GM20431 (cell line): ENCODE measurements around the gene VOPP1.

Source experiments
- in situ Hi-C: fragments of 300-500 bp; cut with MseI, MboI; formaldehyde crosslinking; loops from one replicate; pipeline ENCODE4 v1.15.0; 2020; ENCODE audit warnings: low sequenced_read_pairs; ENCODE audit not compliant: unreplicated experiment

VOPP1 gene

DNA sequence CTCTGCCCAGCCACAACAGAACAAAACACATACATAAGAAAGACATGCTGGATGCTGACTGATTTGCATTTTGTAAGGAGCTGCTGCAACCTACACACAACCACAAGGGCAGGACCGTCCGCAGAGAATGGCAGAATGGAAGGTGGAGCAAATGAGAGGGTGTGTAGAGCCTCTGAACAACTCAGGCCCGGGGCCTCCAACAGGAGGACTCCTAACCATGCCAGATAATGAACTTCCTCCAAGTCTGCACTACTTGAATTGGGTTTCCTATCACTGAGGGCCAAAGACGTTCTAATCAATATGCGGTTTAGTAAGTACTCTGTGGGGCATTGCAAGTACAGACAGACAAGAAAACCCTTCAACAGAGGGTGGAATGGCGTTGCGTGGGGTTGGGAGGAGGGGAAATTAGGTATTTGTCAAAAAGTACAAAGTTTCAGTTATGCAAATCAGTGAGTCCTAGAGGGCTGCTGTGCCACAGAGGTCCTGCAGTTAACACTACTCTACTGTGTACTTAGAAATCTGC, 14.6 kb downstream of the VOPP1 start:
- in situ Hi-C loops = no loop called here

DNA sequence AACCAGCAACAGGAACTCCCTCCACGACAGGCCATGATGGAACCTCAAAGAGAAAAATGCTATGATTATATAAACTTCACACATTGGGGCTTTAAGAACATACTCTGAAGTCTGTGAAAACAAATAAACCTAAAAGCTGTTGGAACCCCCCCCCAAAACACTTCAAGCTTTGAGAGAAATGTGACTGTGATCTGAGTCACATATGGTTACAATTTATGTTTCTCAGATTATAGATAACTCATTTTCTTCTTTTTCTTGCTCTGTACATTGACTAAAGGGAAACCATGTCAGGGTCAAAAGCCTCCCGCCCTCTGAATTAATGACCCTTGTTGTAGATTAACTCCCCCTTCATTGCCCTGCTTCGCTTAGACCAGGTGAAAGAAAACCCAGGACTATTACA, 15.8 kb downstream of the VOPP1 start:
- in situ Hi-C loops = no loop called here

DNA sequence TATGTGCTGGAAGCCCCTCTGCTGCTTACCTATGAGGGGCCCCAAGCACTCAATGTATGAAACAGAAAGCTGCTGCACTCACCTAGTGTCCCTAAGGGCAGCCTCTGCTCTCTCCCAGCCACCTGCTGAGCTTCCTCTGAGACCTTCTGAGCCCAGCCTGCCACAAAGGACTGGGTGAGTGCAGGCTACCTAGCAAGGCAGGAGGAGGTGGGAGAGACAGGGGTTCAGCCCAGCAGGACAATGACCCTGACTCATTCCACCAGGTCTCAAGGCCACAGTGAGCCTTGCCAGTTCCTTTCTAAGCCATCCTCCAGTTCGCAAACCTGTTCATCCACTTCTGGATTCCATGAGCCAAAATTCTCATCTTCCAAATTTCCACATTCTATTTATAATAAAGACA, 16.3 kb downstream of the VOPP1 start:
- in situ Hi-C loops = no loop called here

DNA sequence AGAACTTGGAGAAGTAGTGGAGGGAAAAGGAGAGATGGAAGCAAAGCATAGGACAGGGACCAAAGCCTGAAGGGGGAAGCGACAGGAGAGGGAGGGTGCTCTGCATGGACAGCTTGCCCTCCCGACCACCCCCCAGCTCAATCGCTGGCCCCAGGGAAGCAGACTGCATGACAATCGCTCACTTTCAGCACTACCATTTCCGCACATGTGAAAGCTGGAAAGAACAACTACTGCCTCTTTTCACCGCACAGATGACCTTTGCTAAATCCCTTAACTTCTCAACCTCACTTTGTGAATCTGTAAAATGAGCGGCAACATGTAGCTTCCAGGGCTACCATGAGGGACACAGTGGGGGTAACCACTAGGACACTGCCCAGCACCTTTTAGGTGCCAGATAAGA, 17.1 kb downstream of the VOPP1 start:
- in situ Hi-C loops = no loop called here

DNA sequence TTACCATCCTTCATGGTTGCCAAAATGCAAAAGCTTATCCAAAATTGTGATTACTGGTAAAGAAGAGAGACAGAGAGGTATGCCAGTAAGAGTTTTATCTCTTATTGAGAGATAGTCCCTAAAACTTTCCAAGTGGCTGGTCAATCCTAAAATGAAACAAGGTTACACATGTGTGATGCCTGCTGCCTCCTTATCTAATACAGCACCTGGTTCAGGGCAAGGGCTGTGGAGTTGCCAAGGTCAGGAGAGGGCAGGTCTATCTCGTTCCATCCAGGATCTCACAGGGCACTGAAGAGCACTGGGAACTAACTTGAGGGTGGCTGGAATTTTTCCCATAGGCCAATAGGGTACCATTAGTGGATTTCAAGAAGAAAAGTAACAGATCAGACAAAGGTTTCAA, 18.3 kb downstream of the VOPP1 start:
- in situ Hi-C loops = no loop called here

DNA sequence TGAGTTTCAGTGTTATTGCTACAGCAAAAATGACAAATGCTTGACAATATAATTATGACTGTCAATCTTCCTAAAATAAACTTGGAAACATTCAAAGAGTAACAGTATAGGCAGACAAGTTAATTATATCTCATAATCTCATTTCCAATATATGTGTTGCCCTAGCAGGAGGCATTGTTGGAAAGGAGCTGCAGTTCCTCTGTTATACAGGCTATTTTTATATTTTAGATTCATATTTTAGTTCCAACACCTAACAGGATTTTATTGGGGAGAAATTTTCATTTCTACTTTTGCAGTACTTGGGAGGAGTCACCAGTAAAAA, 19.3 kb downstream of the VOPP1 start:
- in situ Hi-C loops = no loop called here

DNA sequence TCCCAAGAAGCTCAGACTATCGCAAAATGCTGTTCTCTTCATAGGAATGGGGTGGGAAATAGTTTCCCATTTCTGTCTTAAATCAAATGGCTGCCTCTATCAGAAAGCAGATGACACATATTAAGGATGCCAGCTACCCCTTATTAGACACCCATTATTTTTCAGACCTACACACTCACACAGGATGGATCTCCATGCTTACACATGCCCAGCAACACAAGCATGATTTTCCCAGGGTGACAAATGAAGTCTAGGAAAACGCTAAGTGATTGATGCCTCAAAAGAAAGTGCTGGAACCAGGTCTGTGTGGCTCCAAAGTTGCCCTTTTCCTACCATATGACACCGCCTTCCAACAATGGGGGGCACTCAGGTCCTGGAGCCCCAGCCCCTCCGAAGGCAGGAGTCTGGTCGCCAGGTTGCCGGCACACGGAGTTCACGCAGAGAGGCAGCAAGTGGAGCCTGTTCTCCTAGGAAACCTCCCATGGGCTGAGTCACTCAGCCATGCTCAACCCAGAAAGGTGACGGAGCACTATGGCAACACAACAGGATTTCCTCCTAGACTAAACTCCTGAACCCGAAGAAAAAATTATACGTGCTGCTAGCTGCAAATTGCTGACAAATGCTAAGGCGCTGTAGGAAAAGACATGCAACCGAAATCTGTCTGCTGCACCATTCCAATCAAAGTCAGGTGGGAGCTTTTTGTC, 19.8 kb downstream of the VOPP1 start:
- in situ Hi-C loops = no loop called here

DNA sequence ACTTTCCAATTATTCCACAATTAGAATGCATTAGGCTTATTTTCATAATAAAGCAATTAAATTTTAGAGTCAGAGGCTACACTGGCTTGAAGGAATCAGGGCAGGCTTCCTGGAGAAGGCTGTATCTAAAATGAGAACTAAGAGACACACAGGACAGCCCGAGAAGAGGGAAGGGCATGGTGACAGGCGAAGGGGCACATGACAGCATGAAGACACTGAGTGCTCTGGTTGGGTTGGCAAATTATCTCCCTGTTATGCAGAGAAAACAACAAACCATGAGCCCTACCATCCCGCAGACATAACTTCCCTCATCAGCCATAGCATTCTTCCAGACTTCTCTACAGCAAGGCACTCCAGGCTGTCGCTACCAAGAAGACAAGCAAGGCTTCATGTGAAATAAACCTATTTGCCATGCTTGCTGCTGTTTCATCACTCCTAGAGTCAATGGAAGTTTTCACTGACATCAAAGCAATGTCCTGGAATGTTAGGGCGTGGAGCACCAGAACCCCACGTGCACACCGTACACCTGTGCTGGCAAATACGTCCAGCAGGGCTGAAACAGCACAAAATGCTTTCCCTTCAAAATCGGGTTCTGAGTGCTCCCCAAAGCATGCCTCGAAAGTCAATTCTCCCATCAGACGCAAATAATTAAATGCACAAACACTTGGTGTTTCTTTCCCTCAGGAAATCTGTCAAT, 21.3 kb downstream of the VOPP1 start:
- in situ Hi-C loops = no loop called here

DNA sequence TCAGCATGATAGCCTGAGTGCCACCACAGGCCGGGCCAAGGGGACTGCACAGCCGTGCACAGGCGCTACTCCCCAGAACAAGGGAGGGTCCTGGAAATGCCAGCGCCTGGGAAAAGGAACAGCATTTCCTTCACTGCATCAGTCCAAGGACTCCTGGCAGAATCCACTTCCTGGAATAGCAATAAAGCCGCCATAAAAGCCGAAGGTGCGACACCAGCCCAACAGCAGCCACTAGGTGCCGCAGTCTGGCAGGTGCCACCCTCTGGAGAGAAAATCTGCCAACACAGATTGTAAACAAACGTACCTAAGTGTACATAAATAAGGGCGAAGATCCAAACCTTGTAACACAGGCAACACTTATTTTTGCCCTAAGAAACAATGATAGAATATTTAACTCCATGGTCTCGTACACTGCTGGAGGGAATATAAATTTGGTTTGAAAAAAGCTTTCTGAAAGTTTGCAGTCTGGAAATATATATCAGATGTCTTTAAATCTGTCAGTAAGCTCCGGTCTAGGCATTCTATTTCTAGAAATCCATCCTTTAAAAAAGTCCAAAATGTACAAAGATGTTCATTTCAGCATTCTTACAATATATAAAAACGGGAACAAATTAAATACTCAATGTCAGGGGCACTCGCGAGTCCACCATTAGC, 22.2 kb downstream of the VOPP1 start:
- in situ Hi-C loops = no loop called here

DNA sequence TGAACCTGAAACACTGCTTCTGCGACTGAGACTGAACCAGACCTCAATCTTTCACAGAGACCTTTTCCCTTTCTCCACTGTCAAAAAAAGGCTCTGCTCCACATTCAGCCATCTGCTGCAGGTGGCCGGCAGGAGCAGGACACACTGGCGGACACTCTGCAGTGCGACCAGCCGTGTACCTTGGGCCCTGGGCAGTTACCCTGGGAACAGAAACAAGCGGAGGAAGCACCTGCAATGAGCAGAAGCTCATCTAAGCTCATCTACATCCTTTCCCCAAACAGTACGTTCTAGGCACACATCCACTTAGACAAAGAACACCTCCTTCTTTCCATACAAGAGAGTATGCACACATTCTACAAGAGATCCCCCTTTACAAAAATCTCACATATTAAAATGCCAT, 22.8 kb downstream of the VOPP1 start:
- in situ Hi-C loops = no loop called here

DNA sequence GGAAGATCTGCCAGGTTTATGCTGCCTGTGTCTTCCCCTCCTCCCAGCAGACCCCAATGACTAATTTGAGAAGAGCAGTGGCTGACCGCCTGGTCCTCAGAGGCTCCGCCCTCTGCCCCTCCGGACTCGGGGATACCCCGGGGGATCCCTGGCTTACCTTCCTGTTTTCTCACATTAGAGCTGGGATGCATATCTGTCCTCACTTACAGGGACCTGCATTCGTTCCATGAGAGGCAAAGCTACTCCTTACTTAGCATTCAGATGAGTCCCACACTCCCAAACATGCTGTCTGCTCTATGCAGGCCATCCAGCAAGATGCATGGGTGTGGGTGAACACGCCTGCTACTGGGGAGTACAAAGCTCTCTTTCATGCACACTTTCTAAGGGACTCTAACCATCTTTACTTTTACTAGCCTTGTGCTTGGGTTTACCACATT, 24.0 kb downstream of the VOPP1 start:
- in situ Hi-C loops = no loop called here

DNA sequence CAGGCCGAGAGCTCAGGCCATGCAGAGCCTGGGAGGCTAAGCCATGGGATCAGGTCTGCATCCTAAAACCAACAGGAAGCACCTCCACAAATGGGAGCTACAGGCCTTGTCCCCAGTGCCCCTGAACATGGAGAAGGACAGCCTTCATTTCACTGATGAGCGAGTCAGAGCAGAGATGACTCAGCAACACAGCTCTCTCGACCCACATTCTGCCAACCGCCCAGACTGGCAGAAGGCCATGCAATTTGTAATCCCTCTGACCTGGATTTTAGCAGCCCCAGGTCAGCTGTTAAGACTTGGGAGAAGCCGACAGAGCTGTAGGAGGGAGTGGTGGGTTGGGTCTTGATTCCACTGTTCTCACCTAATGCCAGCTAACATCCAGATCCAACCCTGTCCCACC, 25.5 kb downstream of the VOPP1 start:
- in situ Hi-C loops = no loop called here

DNA sequence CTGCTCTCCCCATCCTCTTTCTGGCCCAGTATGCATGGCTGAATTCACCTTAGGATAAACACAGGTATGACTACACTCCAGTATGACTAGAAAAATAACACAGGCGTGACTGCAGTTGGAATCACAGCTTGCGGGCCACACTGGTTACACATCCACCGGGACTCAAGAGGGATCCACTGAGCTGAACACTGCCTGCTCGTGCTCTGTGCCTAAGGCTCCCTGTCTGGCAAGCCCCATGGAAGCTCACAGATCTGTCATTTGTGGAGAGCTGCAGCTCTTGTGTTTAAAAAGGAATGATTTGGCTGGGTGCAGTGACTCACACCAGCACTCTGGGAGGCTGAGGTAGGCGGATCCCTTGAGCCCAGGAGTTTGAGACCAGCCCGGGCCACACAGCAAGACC, 26.8 kb downstream of the VOPP1 start:
- in situ Hi-C loops = no loop called here

DNA sequence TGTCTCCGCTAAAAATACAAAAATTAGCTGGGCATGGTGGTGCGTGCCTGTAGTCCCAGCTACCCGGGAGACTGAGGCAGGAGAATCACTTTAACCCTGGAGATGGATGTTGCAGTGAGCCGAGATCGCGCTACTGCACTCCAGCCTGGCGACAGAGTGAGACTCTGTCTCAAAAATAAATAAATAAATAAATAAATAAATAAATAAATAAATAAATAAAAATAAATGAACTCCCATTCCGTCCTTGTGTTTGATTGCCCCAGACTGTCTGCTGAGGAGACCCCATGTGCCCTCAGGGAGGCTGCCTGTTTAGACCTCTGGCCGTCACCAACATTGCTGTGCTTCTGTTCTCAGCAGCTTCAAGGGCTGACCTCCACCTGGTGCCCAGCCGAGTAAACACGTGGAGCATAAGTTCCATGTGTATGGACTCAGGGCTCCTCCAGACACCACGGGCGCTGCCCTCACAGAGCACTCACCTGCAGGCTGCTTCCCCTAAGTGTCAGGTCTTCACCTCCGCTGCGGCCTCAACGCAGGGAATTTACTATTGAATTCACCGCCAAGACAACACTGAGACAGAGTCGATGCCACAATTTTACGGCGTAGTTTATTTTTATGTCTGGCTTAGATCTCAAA, 32.0 kb downstream of the VOPP1 start:
- in situ Hi-C loops = no loop called here

DNA sequence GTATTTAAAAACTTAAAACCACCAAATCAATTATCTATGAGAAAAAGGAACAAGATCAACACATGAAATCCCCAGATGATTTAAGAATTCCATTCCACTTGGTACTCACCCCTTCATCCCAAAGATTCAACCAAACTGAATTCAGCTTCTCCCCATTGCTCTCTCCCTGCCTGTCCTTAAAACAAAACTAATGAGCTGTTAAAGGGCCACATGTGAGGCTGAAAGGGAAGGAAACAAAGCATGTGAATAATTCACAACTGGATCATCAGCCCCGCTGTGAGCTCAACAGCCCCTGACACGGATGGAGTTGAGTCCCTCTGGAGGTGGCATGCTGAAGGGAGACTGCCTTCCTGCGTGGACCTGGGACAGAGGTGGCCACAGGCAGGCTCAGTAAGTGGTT, 32.9 kb downstream of the VOPP1 start:
- in situ Hi-C loops = no loop called here

DNA sequence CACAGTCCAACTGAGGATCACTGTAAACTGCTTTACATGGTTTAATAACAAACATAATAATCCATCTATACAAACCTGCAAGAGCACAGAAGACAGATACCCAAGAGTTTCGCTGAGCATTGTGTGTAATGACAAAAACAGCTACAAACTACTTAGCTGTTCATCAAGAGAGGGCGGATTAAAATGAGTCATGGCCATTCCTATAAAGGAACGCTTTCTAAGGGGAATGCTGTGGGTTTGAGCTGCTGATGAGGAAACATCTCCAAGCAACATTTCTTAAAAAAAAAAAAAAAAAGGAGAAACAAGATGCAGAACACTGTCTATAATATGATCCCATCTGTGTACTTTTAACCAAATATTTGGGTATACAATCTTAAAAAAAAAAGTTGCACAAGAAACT, 33.8 kb downstream of the VOPP1 start:
- in situ Hi-C loops = no loop called here

DNA sequence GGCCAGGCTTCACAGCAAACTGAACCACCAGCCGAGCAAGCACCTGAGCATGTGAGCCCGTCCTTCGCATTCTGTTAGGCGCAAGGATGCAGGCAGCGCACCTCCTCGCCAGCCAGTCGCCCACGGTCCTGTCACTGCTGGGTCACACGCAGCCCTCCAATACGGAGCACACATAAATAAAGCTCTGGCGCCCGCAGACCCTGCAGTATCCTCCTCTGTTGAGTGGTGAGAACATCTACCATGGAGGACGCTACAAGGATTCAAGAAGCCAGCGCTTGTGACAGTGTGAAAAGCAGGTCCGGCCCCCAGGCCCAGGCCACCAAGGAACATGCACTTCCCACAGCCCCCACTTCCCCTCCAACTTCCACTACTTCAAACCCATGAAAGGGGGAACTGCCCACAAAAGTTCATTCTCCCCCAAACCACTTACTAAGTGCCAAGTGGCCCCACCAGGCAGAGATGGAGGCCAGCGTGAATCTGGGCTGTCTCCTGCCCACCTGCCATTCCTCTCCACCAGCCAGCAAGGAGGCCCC, 34.8 kb downstream of the VOPP1 start:
- in situ Hi-C loops = no loop called here

DNA sequence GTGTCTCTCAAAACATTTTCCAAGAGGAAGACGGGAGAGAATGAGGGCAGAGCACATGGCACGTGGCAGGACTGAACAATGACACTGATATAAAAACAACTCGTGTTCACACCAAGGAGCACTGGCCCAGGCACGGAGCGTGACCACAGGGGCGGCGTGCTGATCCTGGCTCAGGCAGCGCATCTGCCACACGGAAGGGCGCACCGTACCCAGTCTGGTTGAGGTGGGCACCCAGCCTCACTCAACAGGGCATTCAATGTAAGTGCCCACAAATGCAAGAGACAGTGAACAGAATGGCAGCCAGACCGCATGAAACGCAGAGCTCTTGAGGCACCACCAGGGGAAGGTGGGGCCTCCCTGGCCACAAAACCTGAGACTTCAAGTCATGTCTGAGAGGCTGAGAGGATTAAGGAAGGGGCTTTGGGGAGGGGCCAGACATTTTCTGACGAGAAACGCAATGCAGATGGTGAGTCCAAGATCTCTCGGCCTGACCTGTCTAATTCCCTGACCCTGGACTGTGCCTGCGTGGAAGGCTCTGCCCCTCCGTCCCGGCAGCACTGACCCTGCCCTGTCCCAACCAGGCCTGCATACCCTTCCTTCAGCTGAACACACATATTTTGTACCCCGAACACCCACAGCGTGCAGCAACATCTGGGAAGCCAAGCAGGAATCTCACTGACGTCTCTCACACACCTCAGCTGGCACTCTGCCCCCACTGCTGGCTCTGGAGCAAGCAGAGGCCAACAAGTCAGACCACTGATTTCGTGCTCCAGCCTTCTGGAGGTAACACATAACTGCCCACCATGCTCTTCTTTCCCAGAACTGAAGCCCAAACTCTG, 35.5 kb downstream of the VOPP1 start:
- in situ Hi-C loops = no loop called here

DNA sequence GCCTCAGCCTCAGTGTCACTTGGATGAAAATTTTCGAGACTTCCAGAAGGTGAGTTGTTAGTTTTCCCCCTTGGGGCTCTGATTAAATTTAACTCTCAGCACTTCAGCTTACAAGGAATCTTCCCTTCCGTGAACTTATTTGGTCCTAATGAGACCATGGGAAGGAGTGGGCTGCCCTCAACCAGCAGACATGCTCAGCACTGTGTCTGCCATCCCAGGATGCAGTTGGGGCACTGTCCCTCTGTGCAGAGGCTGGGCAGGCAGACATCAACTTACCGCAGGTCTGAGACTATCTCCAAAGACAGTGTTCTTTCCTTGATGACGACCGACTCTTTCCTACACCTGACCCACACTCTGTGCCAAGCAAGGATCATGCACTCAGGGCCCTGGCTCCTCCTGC, 36.7 kb downstream of the VOPP1 start:
- in situ Hi-C loops = no loop called here
